GM19438 (cell line): ENCODE measurements around the gene EIF4A3.
"Not testable (repeated sequence)": the region's sequence is repeated elsewhere in the genome, so short reads cannot be mapped to it uniquely, and the experiment has no call there.

Experiments used
- ATAC-seq: cut with Tn5 transposase; IDR thresholded peaks from one replicate; pipeline ENCODE4 v1.9.1; 2021; ENCODE audit warnings: low read depth; ENCODE audit not compliant: unreplicated experiment

Gene EIF4A3

GRCh38 chr17:80102664-80103448 is 44.1 kb downstream of the EIF4A3 start:
- no peak for ATAC-seq

GRCh38 chr17:80101946-80102663 is 44.8 kb downstream of the EIF4A3 start:
- peak; percentile 26 for ATAC-seq

- ATAC-seq = peak; percentile 71
These were observed 45.6 kb downstream of the EIF4A3 start, which contains the start of gene GAA for GRCh38 chr17:80101011-80101945. GAA (plus strand) TSS chr17:80101581; CDS start chr17:80104587, 3,006 bp downstream.

GRCh38 chr17:80100035-80100323 is 46.9 kb downstream of the EIF4A3 start:
- no peak for ATAC-seq

- ATAC-seq = no peak
These were observed 47.5 kb downstream of the EIF4A3 start for GRCh38 chr17:80099291-80100034.

GRCh38 chr17:80097844-80098691 is 48.9 kb downstream of the EIF4A3 start:
- ATAC-seq = no peak

GRCh38 chr17:80097127-80097621 is 49.8 kb downstream of the EIF4A3 start:
- ATAC-seq = no peak

- ATAC-seq = no peak
These were observed 50.3 kb downstream of the EIF4A3 start for GRCh38 chr17:80096561-80097021.

- ATAC-seq = no peak
These were observed 51.0 kb downstream of the EIF4A3 start for GRCh38 chr17:80095844-80096475.

- no peak for ATAC-seq
These were observed 51.7 kb downstream of the EIF4A3 start for GRCh38 chr17:80095038-80095843.

GRCh38 chr17:80092959-80093358 is 54.0 kb downstream of the EIF4A3 start:
- no peak for ATAC-seq

- ATAC-seq = no peak
These were observed 55.6 kb downstream of the EIF4A3 start for GRCh38 chr17:80091376-80091775.

- ATAC-seq = not testable (repeated sequence)
These were observed 56.8 kb downstream of the EIF4A3 start for GRCh38 chr17:80090164-80090563.

- ATAC-seq = no peak
These were observed 57.2 kb downstream of the EIF4A3 start for GRCh38 chr17:80089762-80090161.

GRCh38 chr17:80087346-80088265 is 59.3 kb downstream of the EIF4A3 start:
- no peak for ATAC-seq

- ATAC-seq = no peak
These were observed 60.3 kb downstream of the EIF4A3 start for GRCh38 chr17:80086616-80087015.

GRCh38 chr17:80086081-80086480 is 60.8 kb downstream of the EIF4A3 start:
- ATAC-seq = no peak
